HEK293T (cell line): Measurements from ENCODE around the gene DCBLD2.

Experiments used
- CTCF ChIA-PET: fragments of 350-600 bp; formaldehyde crosslinking; extraction: SDS; loops from one replicate; lab custom pipeline; 2021; ENCODE audit warnings: antibody characterized with exemption, inconsistent platforms; lab: Yijun Ruan, JAX
- POLR2A ChIA-PET: fragments of 350-600 bp; formaldehyde crosslinking; extraction: SDS; loops from one replicate; lab custom pipeline; 2020; ENCODE audit warnings: antibody characterized with exemption, inconsistent platforms; lab: Yijun Ruan, JAX
- DNase-seq: peaks from one replicate; pipeline ENCODE4 v3.0.0; 2012; ENCODE audit warnings: mixed read lengths; ENCODE audit errors: extremely low spot score
- ARNT ChIP-seq: fragments of 450-650 bp; IDR thresholded peaks from 2 replicates; pipeline ENCODE4 v1.6.1; 2017; ENCODE audit warnings: mild to moderate bottlenecking
- BHLHE40 ChIP-seq: fragments of 450-650 bp; IDR thresholded peaks from 2 replicates; pipeline ENCODE4 v1.6.1; 2016; ENCODE audit warnings: mild to moderate bottlenecking, moderate library complexity, borderline replicate concordance
- CTBP1 ChIP-seq: fragments of 450-650 bp; IDR thresholded peaks from 2 replicates; pipeline ENCODE4 v1.6.1; 2016; ENCODE audit warnings: borderline replicate concordance
- ELF4 ChIP-seq: fragments of 450-650 bp; IDR thresholded peaks from 2 replicates; pipeline ENCODE4 v1.6.1; 2017; ENCODE audit warnings: antibody characterized with exemption
- FOXA1 ChIP-seq: fragments of 450-650 bp; IDR thresholded peaks from 2 replicates; pipeline ENCODE4 v1.6.1; 2016; ENCODE audit warnings: mild to moderate bottlenecking
- FOXK2 ChIP-seq: fragments of 450-650 bp; IDR thresholded peaks from 2 replicates; pipeline ENCODE4 v1.6.1; 2016; ENCODE audit warnings: mild to moderate bottlenecking
- FOXM1 ChIP-seq: fragments of 450-650 bp; IDR thresholded peaks from 2 replicates; pipeline ENCODE4 v1.6.1; 2017; ENCODE audit warnings: mild to moderate bottlenecking, borderline replicate concordance
- HDGF ChIP-seq: fragments of 450-650 bp; IDR thresholded peaks from 2 replicates; pipeline ENCODE4 v1.6.1; 2017; ENCODE audit warnings: antibody characterized with exemption, borderline replicate concordance
- L3MBTL2 ChIP-seq: fragments of 450-650 bp; conservative IDR thresholded peaks from 2 replicates; pipeline ENCODE4 v1.6.1; 2016; ENCODE audit warnings: mild to moderate bottlenecking
- LEF1 ChIP-seq: fragments of 450-650 bp; IDR thresholded peaks from 2 replicates; pipeline ENCODE4 v1.6.1; 2017; ENCODE audit warnings: mild to moderate bottlenecking, borderline replicate concordance
- NFRKB ChIP-seq: fragments of 450-650 bp; IDR thresholded peaks from 2 replicates; pipeline ENCODE4 v1.6.1; 2016; ENCODE audit warnings: mild to moderate bottlenecking, moderate library complexity
- PKNOX1 ChIP-seq: fragments of 450-650 bp; IDR thresholded peaks from 2 replicates; pipeline ENCODE4 v1.6.1; 2016
- SP1 ChIP-seq: fragments of 450-650 bp; IDR thresholded peaks from 2 replicates; pipeline ENCODE4 v1.6.1; 2017
- SUZ12 ChIP-seq: fragments of 450-650 bp; IDR thresholded peaks from 2 replicates; pipeline ENCODE4 v1.6.1; 2016; ENCODE audit warnings: mild to moderate bottlenecking
- TARDBP ChIP-seq: fragments of 450-650 bp; IDR thresholded peaks from 2 replicates; pipeline ENCODE4 v1.6.1; 2016
- ZNF384 ChIP-seq: fragments of 450-650 bp; IDR thresholded peaks from 2 replicates; pipeline ENCODE4 v1.6.1; 2016

The DCBLD2 gene

GRCh38 chr3:98901392-98902350, at the start of gene DCBLD2:
Gene DCBLD2, minus strand, starts transcription at chr3:98901695. Its CDS starts 369 bp downstream, at chr3:98901326.
- DNase-seq: peak; percentile 96
- ChIA-PET POLR2A (interaction anchor here (0.5 to 1.3 kb wide), 17 partner anchors 9 to 1136 kb away, joined by 3 to 17 read pairs (median 4); partner anchors contain the start of gene CPOX), CTCF (interaction anchor here (1.1 kb wide), 1 partner anchor 16 kb away, joined by 3 read pairs; no protein-coding TSS in a partner anchor)
- TF ChIP-seq TARDBP: no peak
- TF ChIP-seq ELF4: peak; percentile 50; the same call in 1 of the 2 replicates
- TF ChIP-seq PKNOX1: peak; percentile 22; the same call in 1 of the 2 replicates
- peak; percentile 89 for TF ChIP-seq L3MBTL2
- TF ChIP-seq ZNF384: peak; percentile 78

- ChIA-PET POLR2A (interaction anchor here (2.1 kb wide), 1 partner anchor 44 kb away, joined by 7 read pairs; the partner anchor contains the start of gene DCBLD2), CTCF (no interaction called here)
- TF ChIP-seq FOXM1: no peak
- TF ChIP-seq PKNOX1: no peak
- no peak for TF ChIP-seq HDGF
- no peak for TF ChIP-seq L3MBTL2
- TF ChIP-seq BHLHE40: no peak
- no peak for TF ChIP-seq FOXK2
- TF ChIP-seq ELF4: no peak
- no peak for TF ChIP-seq CTBP1
- no peak for TF ChIP-seq LEF1
- no peak for TF ChIP-seq FOXA1
- no peak for TF ChIP-seq SP1
- TF ChIP-seq TARDBP: no peak
- no peak for TF ChIP-seq NFRKB
- TF ChIP-seq SUZ12: no peak
- no peak for TF ChIP-seq ZNF384
- no peak for TF ChIP-seq ARNT
- no peak for DNase-seq
Measured at GRCh38 chr3:98945666-98946065, 44.2 kb upstream of the DCBLD2 start.

GRCh38 chr3:98945101-98945524, 43.6 kb upstream of the DCBLD2 start:
- ChIA-PET CTCF (no interaction called here), POLR2A (interaction anchor here (2.1 kb wide), 1 partner anchor 44 kb away, joined by 7 read pairs; the partner anchor contains the start of gene DCBLD2)

GRCh38 chr3:98930413-98930812, 28.9 kb upstream of the DCBLD2 start:
- POLR2A ChIA-PET: no interaction called here
- no peak for DNase-seq
- CTCF ChIA-PET: no interaction called here
- TF ChIP-seq L3MBTL2 (no peak), SUZ12 (no peak), ELF4 (no peak), PKNOX1 (no peak), FOXM1 (no peak), NFRKB (no peak), CTBP1 (no peak), HDGF (no peak), ZNF384 (no peak), ARNT (no peak), FOXK2 (no peak), BHLHE40 (no peak)

More at GRCh38 chr3:98945101-98945524, 43.6 kb upstream of the DCBLD2 start:
- TF ChIP-seq BHLHE40 (no peak), FOXA1 (no peak), L3MBTL2 (no peak), SUZ12 (no peak), TARDBP (no peak), PKNOX1 (no peak), NFRKB (no peak), ZNF384 (no peak), ELF4 (no peak), ARNT (no peak), SP1 (no peak), LEF1 (no peak), FOXK2 (no peak), FOXM1 (no peak), HDGF (no peak), CTBP1 (no peak)
- no peak for DNase-seq

GRCh38 chr3:98921957-98922356, 20.5 kb upstream of the DCBLD2 start:
- POLR2A ChIA-PET: no interaction called here
- CTCF ChIA-PET: no interaction called here
- TF ChIP-seq SP1 (no peak), FOXA1 (no peak), CTBP1 (no peak), ZNF384 (no peak), FOXM1 (no peak), LEF1 (no peak), L3MBTL2 (no peak), BHLHE40 (no peak), SUZ12 (no peak), FOXK2 (no peak), NFRKB (no peak), ARNT (no peak)
- no peak for DNase-seq
